BLaER1 treated with 17β-estradiol and CSF1 and Interleukin-3, amounts not matched to agents 10 nM and 100 nM (cell line): Measurements from ENCODE around the gene FAM47E.

Source experiments
- H3K27ac ChIP-seq, 11 experiments: shearing (Covaris generic); formaldehyde crosslinking; 2 replicates each; pipeline ENCODE4 v1.8.1; 2022
- H3K27me3 ChIP-seq, 11 experiments: shearing (Covaris generic); formaldehyde crosslinking; 2 replicates each; pipeline ENCODE4 v1.8.1; 2022
- H3K36me3 ChIP-seq, 11 experiments: shearing (Covaris generic); formaldehyde crosslinking; 2 replicates each; pipeline ENCODE4 v1.8.1; 2022
- H3K4me1 ChIP-seq, 10 experiments: shearing (Covaris generic); formaldehyde crosslinking; 2 replicates each; pipeline ENCODE4 v1.8.1; 2022
- H3K4me2 ChIP-seq, 11 experiments: shearing (Covaris generic); formaldehyde crosslinking; 2 replicates each; pipeline ENCODE4 v1.8.1; 2022
- H3K4me3 ChIP-seq, 10 experiments: shearing (Covaris generic); formaldehyde crosslinking; 2 replicates each; pipeline ENCODE4 v1.8.1; 2022
- H3K9ac ChIP-seq, 11 experiments: shearing (Covaris generic); formaldehyde crosslinking; 2 replicates each; pipeline ENCODE4 v1.8.1; 2022
- H3K9me3 ChIP-seq, 11 experiments: shearing (Covaris generic); formaldehyde crosslinking; replicated peaks in 1 of 11; 2 replicates each; pipeline ENCODE4 v1.8.1; 2022
- H4K20me1 ChIP-seq, 11 experiments: shearing (Covaris generic); formaldehyde crosslinking; 2 replicates each; pipeline ENCODE4 v1.8.1; 2022
- Cebpa-rat ChIP-seq, 11 experiments: shearing (Covaris generic); IDR thresholded peaks; 2 replicates each; pipeline ENCODE4 v1.8.1; 2022

FAM47E gene

GRCh38 chr4:76216524-76216923, 35.0 kb upstream of the FAM47E start:
- peaks cover 0 to 9% (median 0%) of the 10 kb centered on the region in 11 experiments; a peak in 3 of 22 replicates for H3K36me3 ChIP-seq
- H3K9ac ChIP-seq, result peak overlapping the region in 1 of 11 experiments; percentile 40; a peak in 1 of 22 replicates
- no peak for TF ChIP-seq Cebpa-rat (IDR thresholded peaks at IDR 0.05)
- peak overlapping the region in 3 of 11 experiments; percentile 97 to 98 (median 97); a peak in 6 of 22 replicates for H3K4me2 ChIP-seq
- peaks cover 33 to 80% (median 63%) of the 10 kb centered on the region in 10 experiments for H3K4me1 ChIP-seq
- H3K27ac ChIP-seq, result no peak overlapping the region
- no peaks in the 10 kb centered on the region for H3K9me3 ChIP-seq
- no peak overlapping the region for H3K4me3 ChIP-seq
- H3K27me3 ChIP-seq, result no peaks in the 10 kb centered on the region
- H4K20me1 ChIP-seq, result peaks cover 0 to 15% (median 0%) of the 10 kb centered on the region in 11 experiments; a peak in 6 of 22 replicates

- H3K27me3 ChIP-seq, result no peaks in the 10 kb centered on the region
- H3K27ac ChIP-seq, result peak overlapping the region in 2 of 11 experiments; percentile 15 to 23; a peak in 1 of 22 replicates
- H3K4me3 ChIP-seq, result no peak overlapping the region
- peaks cover 0 to 3% (median 0%) of the 10 kb centered on the region in 11 experiments; a peak in 2 of 22 replicates for H3K36me3 ChIP-seq
- H3K4me2 ChIP-seq, result peak overlapping the region in 3 of 11 experiments; percentile 97 to 98 (median 97); a peak in 6 of 22 replicates
- no peak for TF ChIP-seq Cebpa-rat (IDR thresholded peaks at IDR 0.05)
- H4K20me1 ChIP-seq, result peaks cover 0 to 8% (median 0%) of the 10 kb centered on the region in 11 experiments; a peak in 4 of 22 replicates
- no peaks in the 10 kb centered on the region for H3K9me3 ChIP-seq
- peaks cover 26 to 74% (median 57%) of the 10 kb centered on the region in 10 experiments for H3K4me1 ChIP-seq
- peak overlapping the region in 1 of 11 experiments; percentile 40; a peak in 1 of 22 replicates for H3K9ac ChIP-seq
These were observed 34.3 kb upstream of the FAM47E start for GRCh38 chr4:76216975-76217814.

- no peaks in the 10 kb centered on the region for H4K20me1 ChIP-seq
- peak overlapping the region in 1 of 11 experiments; percentile 10; a peak in 2 of 22 replicates for H3K9ac ChIP-seq
- no peaks in the 10 kb centered on the region for H3K36me3 ChIP-seq
- H3K4me1 ChIP-seq, result peaks cover 10 to 67% (median 41%) of the 10 kb centered on the region in 10 experiments
- no peak overlapping the region for H3K4me3 ChIP-seq
- peak in 9 of 11 experiments; percentile 25 to 74 (median 56); a peak in 7 of 22 replicates for TF ChIP-seq Cebpa-rat (IDR thresholded peaks at IDR 0.05)
- H3K27ac ChIP-seq, result peak overlapping the region in 6 of 11 experiments; percentile 16 to 61 (median 41); a peak in 11 of 22 replicates
- H3K4me2 ChIP-seq, result peak overlapping the region in 9 of 11 experiments; percentile 1 to 97 (median 68); a peak in 16 of 22 replicates
- no peaks in the 10 kb centered on the region for H3K9me3 ChIP-seq
- H3K27me3 ChIP-seq, result no peaks in the 10 kb centered on the region
These were observed 32.0 kb upstream of the FAM47E start for GRCh38 chr4:76219299-76220055.

- Histone ChIP-seq H3K27ac (no peak overlapping the region), H3K4me1 (peaks cover 0 to 20% (median 14%) of the 10 kb centered on the region in 10 experiments; a peak in 17 of 20 replicates), H3K4me2 (no peak overlapping the region), H3K9me3 (peaks cover 5 to 18% (median 12%) of the 10 kb centered on the region in 11 experiments; a peak in 13 of 22 replicates), H3K4me3 (no peak overlapping the region), H3K36me3 (no peaks in the 10 kb centered on the region), H4K20me1 (no peaks in the 10 kb centered on the region), H3K27me3 (no peaks in the 10 kb centered on the region), H3K9ac (no peak overlapping the region)
- no peak for TF ChIP-seq Cebpa-rat (IDR thresholded peaks at IDR 0.05)
These were observed 27.4 kb upstream of the FAM47E start for GRCh38 chr4:76224171-76224570.

GRCh38 chr4:76226418-76226817, 25.1 kb upstream of the FAM47E start:
- Histone ChIP-seq H3K27me3 (no peaks in the 10 kb centered on the region), H3K4me1 (no peaks in the 10 kb centered on the region), H3K36me3 (no peaks in the 10 kb centered on the region), H3K27ac (no peak overlapping the region), H3K4me3 (no peak overlapping the region), H3K9ac (no peak overlapping the region), H3K9me3 (peaks cover 5 to 24% (median 14%) of the 10 kb centered on the region in 11 experiments; a peak in 15 of 22 replicates), H4K20me1 (no peaks in the 10 kb centered on the region), H3K4me2 (no peak overlapping the region)
- no peak for TF ChIP-seq Cebpa-rat (IDR thresholded peaks at IDR 0.05)

GRCh38 chr4:76232681-76233080, 18.8 kb upstream of the FAM47E start:
- Histone ChIP-seq H3K27ac (no peak overlapping the region), H3K36me3 (no peaks in the 10 kb centered on the region), H3K4me2 (no peak overlapping the region), H3K4me3 (no peak overlapping the region), H3K9ac (no peak overlapping the region), H3K9me3 (peaks cover 5 to 28% (median 14%) of the 10 kb centered on the region in 11 experiments; a peak in 16 of 22 replicates), H4K20me1 (no peaks in the 10 kb centered on the region), H3K4me1 (no peaks in the 10 kb centered on the region), H3K27me3 (no peaks in the 10 kb centered on the region)
- TF ChIP-seq Cebpa-rat (IDR thresholded peaks at IDR 0.05), result no peak

- no peaks in the 10 kb centered on the region for H3K36me3 ChIP-seq
- no peak overlapping the region for H3K9ac ChIP-seq
- H3K27ac ChIP-seq, result no peak overlapping the region
- no peak overlapping the region for H3K4me2 ChIP-seq
- H3K9me3 ChIP-seq, result peaks cover 5 to 28% (median 14%) of the 10 kb centered on the region in 11 experiments; a peak in 16 of 22 replicates
- TF ChIP-seq Cebpa-rat (IDR thresholded peaks at IDR 0.05), result no peak
- H3K4me3 ChIP-seq, result no peak overlapping the region
- no peaks in the 10 kb centered on the region for H3K27me3 ChIP-seq
- no peaks in the 10 kb centered on the region for H3K4me1 ChIP-seq
- H4K20me1 ChIP-seq, result no peaks in the 10 kb centered on the region
These were observed 18.4 kb upstream of the FAM47E start for GRCh38 chr4:76233083-76233482.

- no peak overlapping the region for H3K27ac ChIP-seq
- H3K9me3 ChIP-seq, result peaks cover under 1 to 25% (median 10%) of the 10 kb centered on the region in 11 experiments; a peak in 16 of 22 replicates
- TF ChIP-seq Cebpa-rat (IDR thresholded peaks at IDR 0.05), result no peak
- H4K20me1 ChIP-seq, result no peaks in the 10 kb centered on the region
- H3K4me2 ChIP-seq, result no peak overlapping the region
- no peaks in the 10 kb centered on the region for H3K4me1 ChIP-seq
- no peak overlapping the region for H3K9ac ChIP-seq
- no peak overlapping the region for H3K4me3 ChIP-seq
- H3K27me3 ChIP-seq, result no peaks in the 10 kb centered on the region
- H3K36me3 ChIP-seq, result no peaks in the 10 kb centered on the region
These were observed 18.0 kb upstream of the FAM47E start for GRCh38 chr4:76233529-76233928.
